CD14-positive monocyte (primary cell): Measurements from ENCODE around the gene CNOT3. TPM values are rescaled to one million over a fixed set of nuclear protein-coding genes. Genes with fewer than 3 reads are reported as not detected.

Source experiments
- DNase-seq, 3 donors: peaks; one replicate each; pipeline ENCODE4 v3.0.0-alpha.2; 2011 to 2022
- H2AFZ ChIP-seq: 2 replicates; pipeline ENCODE4 v1.6.0; 2012; ENCODE audit warnings: mild to moderate bottlenecking, low read depth, low read length, inconsistent platforms; ENCODE audit not compliant: insufficient read depth, poor library complexity, severe bottlenecking
- H3K27ac ChIP-seq, 2 donors: 1 replicate in 1 of 2; 2 replicates in 1 of 2; pipeline ENCODE4 v1.5.1; 2012 to 2013; ENCODE audit warnings: low read length in 2 of 2, control low read depth in 1 of 2, inconsistent platforms in 1 of 2, low read depth in 1 of 2, mild to moderate bottlenecking in 1 of 2
- H3K27me3 ChIP-seq, 2 donors: one replicate each; pipeline versions ENCODE4 v1.6.0 to v1.6.1; 2011 to 2013; ENCODE audit warnings: low read length in 2 of 2; ENCODE audit not compliant: control insufficient read depth in 2 of 2, insufficient read depth in 2 of 2
- H3K36me3 ChIP-seq, 2 donors: replicated peaks in 1 of 2; 1 replicate in 1 of 2; 2 replicates in 1 of 2; pipeline versions ENCODE4 v1.5.1 to v1.6.1; 2012 to 2013; ENCODE audit warnings: low read length in 2 of 2, control low read depth in 1 of 2, inconsistent platforms in 1 of 2, mild to moderate bottlenecking in 1 of 2; ENCODE audit not compliant: insufficient read depth in 2 of 2, control insufficient read depth in 1 of 2
- H3K4me1 ChIP-seq, 2 donors: 1 replicate in 1 of 2; 2 replicates in 1 of 2; pipeline versions ENCODE4 v1.5.1 to v1.6.1; 2012 to 2013; ENCODE audit warnings: low read length in 2 of 2, control low read depth in 1 of 2, inconsistent platforms in 1 of 2, mild to moderate bottlenecking in 1 of 2, moderate library complexity in 1 of 2; ENCODE audit not compliant: insufficient read depth in 2 of 2, control insufficient read depth in 1 of 2
- H3K4me2 ChIP-seq: replicated peaks from 2 replicates; pipeline ENCODE3; 2012; ENCODE audit warnings: low read length, moderate library complexity, mild to moderate bottlenecking; ENCODE audit not compliant: poor library complexity, severe bottlenecking; ENCODE audit errors: extremely low read depth
- H3K4me3 ChIP-seq, 3 experiments: fragments of 200-600 bp in 1 of 3; sonication (generic) in 1 of 3; replicated peaks in 1 of 3; 1 replicate in 2 of 3; 2 replicates in 1 of 3; pipeline ENCODE4 v1.5.1; 2011 to 2013; ENCODE audit warnings: low read length in 3 of 3, mild to moderate bottlenecking in 3 of 3, control low read depth in 2 of 3, low read depth in 2 of 3, inconsistent platforms in 1 of 3, moderate library complexity in 1 of 3
- H3K79me2 ChIP-seq: 2 replicates; pipeline ENCODE4 v1.6.0; 2012; ENCODE audit warnings: mild to moderate bottlenecking, control low read depth, inconsistent platforms, low read length, moderate library complexity; ENCODE audit not compliant: insufficient read depth
- H3K9ac ChIP-seq: 2 replicates; pipeline ENCODE4 v1.6.0; 2017; ENCODE audit warnings: low read length, mild to moderate bottlenecking; ENCODE audit not compliant: insufficient read depth, poor library complexity, severe bottlenecking
- H3K9me3 ChIP-seq, 2 donors: replicated peaks in 1 of 2; 1 replicate in 1 of 2; 2 replicates in 1 of 2; pipeline versions ENCODE4 v1.5.1 to v1.6.1; 2012 to 2013; ENCODE audit warnings: low read length in 2 of 2, control low read depth in 1 of 2; ENCODE audit not compliant: control insufficient read depth in 1 of 2, insufficient read depth in 1 of 2
- H4K20me1 ChIP-seq: 2 replicates; pipeline ENCODE4 v1.6.0; 2012; ENCODE audit warnings: mild to moderate bottlenecking, low read length, control low read depth, moderate library complexity; ENCODE audit not compliant: insufficient read depth
- H3K27ac Mint-ChIP-seq, 7 donors: one replicate each; pipeline ENCODE4 v1.8.0; 2020; ENCODE audit warnings: mild to moderate bottlenecking in 7 of 7, mixed read lengths in 7 of 7, moderate library complexity in 6 of 7, inconsistent platforms in 2 of 7
- H3K27me3 Mint-ChIP-seq, 3 donors: one replicate each; pipeline ENCODE4 v1.8.0; 2021 to 2022; ENCODE audit warnings: low read depth in 3 of 3, mild to moderate bottlenecking in 3 of 3, mixed read lengths in 3 of 3, moderate library complexity in 3 of 3, inconsistent platforms in 1 of 3
- H3K36me3 Mint-ChIP-seq, 2 donors: one replicate each; pipeline ENCODE4 v1.8.0; 2020; ENCODE audit warnings: mixed read lengths in 2 of 2, inconsistent platforms in 1 of 2, mild to moderate bottlenecking in 1 of 2
- H3K4me1 Mint-ChIP-seq: one replicate; pipeline ENCODE4 v1.8.0; 2020; ENCODE audit warnings: mild to moderate bottlenecking, mixed read lengths
- H3K4me3 Mint-ChIP-seq, 2 donors: one replicate each; pipeline ENCODE4 v1.8.0; 2020; ENCODE audit warnings: mild to moderate bottlenecking in 2 of 2, mixed read lengths in 2 of 2, moderate library complexity in 1 of 2
- H3K9me3 Mint-ChIP-seq, 7 donors: one replicate each; pipeline ENCODE4 v1.8.0; 2020 to 2022; ENCODE audit warnings: mixed read lengths in 7 of 7, mild to moderate bottlenecking in 6 of 7, moderate library complexity in 6 of 7, inconsistent platforms in 2 of 7
- CTCF ChIP-seq: fragments of 200-600 bp; IDR thresholded peaks from one replicate; pipeline ENCODE4 v1.8.0; 2022; ENCODE audit warnings: antibody characterized with exemption, mild to moderate bottlenecking
- WGBS: methylation state at CpG from one replicate; pipeline ENCODE4 v1.1.5; 2013; ENCODE audit warnings: missing lambda C conversion rate; ENCODE audit not compliant: insufficient coverage; 5-methylcytosine and 5-hydroxymethylcytosine counted together
- intact Hi-C, 2 donors: fragments of 100-400 bp; cut with micrococcal nuclease; formaldehyde crosslinking; loops; one replicate each; pipeline versions ENCODE4 v1.15.0 to v1.15.1; 2023
- polyA plus RNA-seq, 3 donors: library from polyadenylated mRNA; depleted of rRNA in 1 of 3; unstranded in 2 of 3; stranded (reverse) in 1 of 3; fragments of 300-500 nt in 2 of 3; fragments of >200 nt in 1 of 3; fragmentation: Illumina TruSeq in 2 of 3; gene quantifications; 1 replicate in 2 of 3; 2 replicates in 1 of 3; pipeline ENCODE4 v1.2.3, GENCODE V29; 2012 to 2021

CNOT3 gene
- polyA plus RNA-seq, 3 donors, result 3.0 to 22.5 (median 4.2) TPM

DNA sequence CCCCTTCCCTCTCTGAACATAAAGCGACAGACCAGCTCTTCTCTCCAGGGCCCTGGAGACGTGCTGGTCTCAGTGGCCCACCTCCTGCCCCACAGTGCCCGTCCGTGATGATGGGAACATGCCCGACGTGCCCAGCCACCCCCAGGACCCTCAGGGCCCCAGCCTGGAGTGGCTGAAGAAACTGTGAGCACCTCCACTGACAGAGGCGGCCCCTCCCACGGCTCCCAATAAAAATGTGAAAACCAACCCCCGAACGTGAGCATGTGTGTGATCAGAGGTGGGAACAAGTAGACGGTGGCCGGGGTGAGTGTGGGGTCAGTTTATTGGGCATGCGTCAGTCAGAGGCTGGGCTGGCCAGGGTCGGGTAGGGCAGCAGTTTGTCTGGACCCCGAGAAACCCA lies 30.8 kb upstream of the CNOT3 start:
- Histone ChIP-seq H3K79me2 (peaks cover 65% of the 10 kb centered on the region), H4K20me1 (peaks cover 41% of the 10 kb centered on the region), H3K4me3 (no peak overlapping the region), H3K9ac (no peak overlapping the region), H3K9me3 (no peaks in the 10 kb centered on the region), H3K36me3 (peaks cover 54 to 60% of the 10 kb centered on the region in 2 donors), H2AFZ (no peak overlapping the region), H3K27me3 (no peaks in the 10 kb centered on the region), H3K4me1 (peaks cover 16 to 19% of the 10 kb centered on the region in 2 donors), H3K4me2 (no peak overlapping the region), H3K27ac (no peak overlapping the region)
- Mint-ChIP-seq H3K27me3 (no peaks in the 10 kb centered on the region), H3K9me3 (peaks cover 0 to 2% (median 0%) of the 10 kb centered on the region in 7 donors), H3K4me1 (peaks cover 12% of the 10 kb centered on the region), H3K27ac (no peak overlapping the region), H3K36me3 (peaks cover 57 to 68% of the 10 kb centered on the region in 2 donors), H3K4me3 (no peak overlapping the region)
- WGBS, result 94% methylated on average over 8 of the region's 15 CpGs
- intact Hi-C loops, result no loop called here
- no peak for TF ChIP-seq CTCF
- DNase-seq, result no peak

GRCh38 chr19:54107876-54108490 lies 29.6 kb upstream of the CNOT3 start:
- intact Hi-C loops, result no loop called here
- Histone ChIP-seq H2AFZ (no peak overlapping the region), H3K9me3 (no peaks in the 10 kb centered on the region), H3K4me3 (no peak overlapping the region), H4K20me1 (peaks cover 42% of the 10 kb centered on the region), H3K79me2 (peaks cover 55% of the 10 kb centered on the region), H3K9ac (no peak overlapping the region), H3K36me3 (peaks cover 54 to 69% of the 10 kb centered on the region in 2 donors), H3K27me3 (no peaks in the 10 kb centered on the region), H3K4me1 (peaks cover 8 to 9% of the 10 kb centered on the region in 2 donors), H3K4me2 (no peak overlapping the region), H3K27ac (no peak overlapping the region)
- TF ChIP-seq CTCF, result no peak
- H3K27ac Mint-ChIP-seq, result peak overlapping the region in 1 of 7 donors; percentile 20
- 94% methylated on average over 16 of the region's 21 CpGs for WGBS
- H3K36me3 Mint-ChIP-seq, result peaks cover 57 to 79% of the 10 kb centered on the region in 2 donors
- no peak overlapping the region for H3K4me3 Mint-ChIP-seq
- no peaks in the 10 kb centered on the region for H3K27me3 Mint-ChIP-seq
- H3K9me3 Mint-ChIP-seq, result peaks cover 0 to 2% (median 0%) of the 10 kb centered on the region in 7 donors
- DNase-seq, result no peak
- H3K4me1 Mint-ChIP-seq, result peaks cover 8% of the 10 kb centered on the region
